Hepatocyte (in vitro differentiated cells): ENCODE data around the gene SH3TC2. TPM values are rescaled to one million over a fixed set of nuclear protein-coding genes. Genes with fewer than 3 reads are reported as not detected.

Experiments
- DNase-seq: peaks from one replicate; pipeline ENCODE4 v3.0.0-alpha.2; 2016; ENCODE audit warnings: low spot score
- H2AFZ ChIP-seq: fragments of 200-600 bp; sonication (generic); 2 replicates; pipeline ENCODE4 v1.6.0; 2016; ENCODE audit warnings: antibody characterized with exemption, mild to moderate bottlenecking
- H3K27ac ChIP-seq: fragments of 200-600 bp; sonication (generic); 2 replicates; pipeline ENCODE4 v1.5.1; 2016; ENCODE audit warnings: mild to moderate bottlenecking
- H3K27me3 ChIP-seq: fragments of 200-600 bp; sonication (generic); 2 replicates; pipeline ENCODE4 v1.6.1; 2016
- H3K36me3 ChIP-seq: fragments of 200-600 bp; sonication (generic); replicated peaks from 2 replicates; pipeline ENCODE4 v1.5.1; 2016; ENCODE audit warnings: low read depth; ENCODE audit not compliant: insufficient read depth
- H3K4me1 ChIP-seq: fragments of 200-600 bp; sonication (generic); 2 replicates; pipeline ENCODE4 v1.5.1; 2016; ENCODE audit warnings: mild to moderate bottlenecking, moderate library complexity; ENCODE audit not compliant: insufficient read depth
- H3K4me2 ChIP-seq: fragments of 200-600 bp; sonication (generic); 2 replicates; pipeline ENCODE4 v1.6.0; 2016
- H3K4me3 ChIP-seq: fragments of 200-600 bp; sonication (generic); 2 replicates; pipeline ENCODE4 v1.5.1; 2016; ENCODE audit warnings: mild to moderate bottlenecking
- H3K79me2 ChIP-seq: fragments of 200-600 bp; sonication (generic); 2 replicates; pipeline ENCODE4 v1.6.0; 2017; ENCODE audit warnings: mild to moderate bottlenecking
- H3K9me2 ChIP-seq: fragments of 200-600 bp; sonication (generic); replicated peaks from 2 replicates; pipeline ENCODE4 v1.6.0; 2017; ENCODE audit warnings: mild to moderate bottlenecking; ENCODE audit not compliant: insufficient read depth
- H3K9me3 ChIP-seq: fragments of 200-600 bp; sonication (generic); 2 replicates; pipeline ENCODE4 v1.5.1; 2016; ENCODE audit warnings: low read depth, mild to moderate bottlenecking
- H4K20me1 ChIP-seq: fragments of 200-600 bp; sonication (generic); 2 replicates; pipeline ENCODE4 v1.6.0; 2016; ENCODE audit warnings: mild to moderate bottlenecking; ENCODE audit not compliant: insufficient read depth, poor library complexity, severe bottlenecking
- CTCF ChIP-seq: fragments of 200-600 bp; sonication (generic); IDR thresholded peaks from 2 replicates; pipeline ENCODE4 v1.5.1; 2016; ENCODE audit warnings: antibody characterized with exemption, mild to moderate bottlenecking; ENCODE audit not compliant: poor library complexity
- EZH2 ChIP-seq: fragments of 200-600 bp; sonication (generic); IDR thresholded peaks from 2 replicates; pipeline ENCODE4 v1.6.1; 2016; ENCODE audit warnings: antibody characterized with exemption, mild to moderate bottlenecking, borderline replicate concordance
- EZH2phosphoT487 ChIP-seq: fragments of 200-600 bp; sonication (generic); IDR thresholded peaks from one replicate; pipeline ENCODE4 v1.6.1; 2018; ENCODE audit warnings: antibody characterized with exemption, mild to moderate bottlenecking, low read depth, moderate library complexity; ENCODE audit not compliant: unreplicated experiment, severe bottlenecking
- WGBS: methylation state at CpG from one replicate; pipeline ENCODE4 v1.1.6; 2016; ENCODE audit warnings: low lambda C conversion rate; ENCODE audit errors: missing lambda C conversion rate; 5-methylcytosine and 5-hydroxymethylcytosine counted together
- polyA plus RNA-seq: library from polyadenylated mRNA; unstranded; fragments of >200 nt; fragmentation: Nextera tagmentation; extraction: Ambion mirVana; gene quantifications from 2 replicates; pipeline ENCODE4 v1.2.1, GENCODE V29; 2016
- total RNA-seq: library from RNA; depleted of rRNA; stranded (reverse); fragments of >200 nt; gene quantifications from 2 replicates; pipeline ENCODE4 v1.2.3, GENCODE V29; 2014

Gene SH3TC2
- total and polyA plus RNA-seq, 2 experiments from 2014 or later: 2.2 to 3.5 TPM

GRCh38 chr5:148995791-148996190, 67.1 kb downstream of the SH3TC2 start:
- H3K4me2 ChIP-seq: no peak overlapping the region
- no peak for TF ChIP-seq CTCF
- no peak for TF ChIP-seq EZH2
- TF ChIP-seq EZH2phosphoT487: no peak

GRCh38 chr5:148993283-148993936, 69.5 kb downstream of the SH3TC2 start:
- DNase-seq: no peak
- H4K20me1 ChIP-seq: no peaks in the 10 kb centered on the region
- no peaks in the 10 kb centered on the region for H3K9me3 ChIP-seq
- no peak overlapping the region for H3K4me3 ChIP-seq
- H3K9me2 ChIP-seq: no peaks in the 10 kb centered on the region
- no peaks in the 10 kb centered on the region for H3K79me2 ChIP-seq
- H2AFZ ChIP-seq: no peak overlapping the region
- H3K4me1 ChIP-seq: no peaks in the 10 kb centered on the region
- no peak overlapping the region for H3K27ac ChIP-seq
- H3K4me2 ChIP-seq: no peak overlapping the region
- H3K36me3 ChIP-seq: no peaks in the 10 kb centered on the region
- TF ChIP-seq EZH2phosphoT487 (no peak), EZH2 (no peak), CTCF (no peak)
- H3K27me3 ChIP-seq: no peaks in the 10 kb centered on the region
- WGBS: 69% methylated on average over 4 of the region's 4 CpGs

More at GRCh38 chr5:148995791-148996190, 67.1 kb downstream of the SH3TC2 start:
- WGBS: 77% methylated on average over 2 of the region's 2 CpGs
- Histone ChIP-seq H3K9me3 (no peaks in the 10 kb centered on the region), H3K4me3 (no peak overlapping the region), H2AFZ (no peak overlapping the region), H3K27ac (no peak overlapping the region), H3K36me3 (no peaks in the 10 kb centered on the region), H3K9me2 (no peaks in the 10 kb centered on the region), H3K4me1 (no peaks in the 10 kb centered on the region), H3K79me2 (no peaks in the 10 kb centered on the region), H3K27me3 (no peaks in the 10 kb centered on the region), H4K20me1 (no peaks in the 10 kb centered on the region)
- DNase-seq: no peak

GRCh38 chr5:148992265-148992664, 70.6 kb downstream of the SH3TC2 start:
- no peaks in the 10 kb centered on the region for H3K27me3 ChIP-seq
- TF ChIP-seq EZH2phosphoT487 (no peak), CTCF (no peak), EZH2 (no peak)
- no peaks in the 10 kb centered on the region for H3K9me3 ChIP-seq
- no peaks in the 10 kb centered on the region for H3K36me3 ChIP-seq
- 86% methylated on average over 3 of the region's 3 CpGs for WGBS
- H4K20me1 ChIP-seq: no peaks in the 10 kb centered on the region
- no peaks in the 10 kb centered on the region for H3K4me1 ChIP-seq
- H3K79me2 ChIP-seq: no peaks in the 10 kb centered on the region
- no peak overlapping the region for H2AFZ ChIP-seq
- H3K27ac ChIP-seq: no peak overlapping the region
- H3K4me2 ChIP-seq: no peak overlapping the region
- H3K4me3 ChIP-seq: no peak overlapping the region
- H3K9me2 ChIP-seq: no peaks in the 10 kb centered on the region
- DNase-seq: no peak

- no peak overlapping the region for H3K27ac ChIP-seq
- no peaks in the 10 kb centered on the region for H3K27me3 ChIP-seq
- H4K20me1 ChIP-seq: no peaks in the 10 kb centered on the region
- TF ChIP-seq EZH2phosphoT487: no peak
- no peak for TF ChIP-seq CTCF
- TF ChIP-seq EZH2: no peak
- no peaks in the 10 kb centered on the region for H3K9me2 ChIP-seq
- H3K36me3 ChIP-seq: no peaks in the 10 kb centered on the region
- no peak overlapping the region for H2AFZ ChIP-seq
- H3K9me3 ChIP-seq: no peaks in the 10 kb centered on the region
- no peak for DNase-seq
- no peaks in the 10 kb centered on the region for H3K4me1 ChIP-seq
- H3K4me2 ChIP-seq: no peak overlapping the region
- H3K79me2 ChIP-seq: no peaks in the 10 kb centered on the region
- H3K4me3 ChIP-seq: no peak overlapping the region
These were observed 71.3 kb downstream of the SH3TC2 start for GRCh38 chr5:148991566-148991965.
